Measurements from ENCODE around the gene PDF. TPM values are rescaled to one million over a fixed set of nuclear protein-coding genes. Genes with fewer than 3 reads are reported as not detected.
"Not testable (repeated sequence)": the region's sequence is repeated elsewhere in the genome, so short reads cannot be mapped to it uniquely, and the experiment has no call there.

Gene PDF, protein sequence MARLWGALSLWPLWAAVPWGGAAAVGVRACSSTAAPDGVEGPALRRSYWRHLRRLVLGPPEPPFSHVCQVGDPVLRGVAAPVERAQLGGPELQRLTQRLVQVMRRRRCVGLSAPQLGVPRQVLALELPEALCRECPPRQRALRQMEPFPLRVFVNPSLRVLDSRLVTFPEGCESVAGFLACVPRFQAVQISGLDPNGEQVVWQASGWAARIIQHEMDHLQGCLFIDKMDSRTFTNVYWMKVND
- 14.8 TPM for total RNA-seq

DNA sequence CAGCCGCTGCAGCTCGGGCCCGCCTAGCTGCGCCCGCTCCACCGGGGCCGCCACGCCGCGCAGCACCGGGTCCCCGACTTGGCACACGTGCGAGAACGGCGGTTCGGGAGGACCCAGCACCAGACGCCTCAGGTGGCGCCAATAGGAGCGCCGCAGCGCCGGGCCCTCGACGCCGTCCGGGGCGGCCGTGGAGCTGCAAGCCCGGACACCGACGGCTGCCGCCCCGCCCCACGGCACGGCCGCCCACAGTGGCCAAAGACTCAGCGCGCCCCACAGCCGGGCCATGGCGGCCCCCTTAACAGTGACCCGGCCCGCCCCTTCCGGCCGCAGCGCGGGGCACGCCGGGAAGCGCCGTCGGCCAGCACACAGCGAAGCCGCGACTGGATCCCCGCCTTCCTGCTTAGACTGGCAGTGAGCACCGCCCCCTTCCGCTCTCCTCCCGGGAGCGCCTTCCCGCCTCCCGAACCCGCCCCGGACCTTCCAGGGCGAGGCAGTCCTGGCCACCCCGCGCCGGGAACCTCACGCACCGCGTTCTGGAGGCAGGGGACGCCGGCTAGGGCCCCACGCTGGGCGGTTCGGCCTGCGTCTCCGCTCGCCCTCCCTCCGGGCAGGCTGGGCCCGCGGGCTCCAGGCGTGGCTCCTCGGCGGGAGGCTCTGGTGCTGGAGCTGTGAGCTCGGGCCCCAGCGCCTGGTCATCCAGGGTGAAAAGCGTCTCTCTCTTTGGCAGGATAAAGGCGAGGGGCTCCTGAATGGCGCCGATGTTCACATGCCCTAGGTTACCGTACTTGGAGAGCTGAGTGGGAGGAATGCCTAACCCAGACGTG is at the start of gene PDF:
Gene PDF (minus strand): TSS at position 303 of the 824 bp plus-strand sequence. CDS start 18 bp downstream, at position 285.
- peak; percentile 64 to 85 (median 67) for DNase-seq (ENCODE audit: low read depth in 2 of 3, low spot score in 2 of 3)

DNA sequence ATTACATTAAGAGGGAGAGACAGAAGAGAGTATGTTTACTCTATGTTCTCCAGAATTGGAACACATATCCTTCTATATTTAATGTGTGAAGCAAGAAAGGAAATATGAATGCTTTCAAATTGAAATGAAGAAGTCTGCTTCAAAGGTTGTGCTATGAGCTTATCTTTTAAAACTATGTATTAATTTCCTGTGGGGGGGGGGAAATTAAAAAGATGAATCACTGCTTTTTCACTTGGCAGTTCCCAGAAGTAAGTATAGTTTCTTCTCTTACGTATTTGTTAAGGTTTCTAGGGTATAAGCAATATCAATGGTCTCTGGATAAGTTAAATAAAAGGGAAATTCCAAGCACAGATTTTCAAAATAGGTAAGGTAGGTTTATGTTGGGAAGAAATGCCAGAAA is 48.4 kb upstream of the PDF start:
- no peak for DNase-seq (ENCODE audit: low read depth in 2 of 3, low spot score in 2 of 3)

DNA sequence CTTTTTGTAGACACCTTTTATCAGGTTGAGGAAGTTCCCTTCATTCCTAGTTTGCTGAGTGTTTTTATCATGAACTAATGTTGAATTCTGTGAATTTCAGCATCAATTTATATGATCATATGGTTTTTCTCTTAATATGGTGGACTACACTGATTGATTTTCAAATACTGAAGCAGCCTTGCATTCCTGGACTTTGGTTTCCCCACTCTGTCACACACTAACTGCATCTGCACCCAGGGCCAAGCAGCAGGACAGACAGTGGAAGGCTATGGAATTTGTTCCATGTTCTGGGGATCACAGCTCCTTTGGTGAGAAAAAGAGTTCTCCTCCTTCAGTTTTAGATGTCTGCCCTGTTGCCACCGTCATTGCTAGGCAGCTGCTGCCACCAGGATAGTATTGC is 47.6 kb upstream of the PDF start:
- no peak for DNase-seq (ENCODE audit: low read depth in 2 of 3, low spot score in 2 of 3)

DNA sequence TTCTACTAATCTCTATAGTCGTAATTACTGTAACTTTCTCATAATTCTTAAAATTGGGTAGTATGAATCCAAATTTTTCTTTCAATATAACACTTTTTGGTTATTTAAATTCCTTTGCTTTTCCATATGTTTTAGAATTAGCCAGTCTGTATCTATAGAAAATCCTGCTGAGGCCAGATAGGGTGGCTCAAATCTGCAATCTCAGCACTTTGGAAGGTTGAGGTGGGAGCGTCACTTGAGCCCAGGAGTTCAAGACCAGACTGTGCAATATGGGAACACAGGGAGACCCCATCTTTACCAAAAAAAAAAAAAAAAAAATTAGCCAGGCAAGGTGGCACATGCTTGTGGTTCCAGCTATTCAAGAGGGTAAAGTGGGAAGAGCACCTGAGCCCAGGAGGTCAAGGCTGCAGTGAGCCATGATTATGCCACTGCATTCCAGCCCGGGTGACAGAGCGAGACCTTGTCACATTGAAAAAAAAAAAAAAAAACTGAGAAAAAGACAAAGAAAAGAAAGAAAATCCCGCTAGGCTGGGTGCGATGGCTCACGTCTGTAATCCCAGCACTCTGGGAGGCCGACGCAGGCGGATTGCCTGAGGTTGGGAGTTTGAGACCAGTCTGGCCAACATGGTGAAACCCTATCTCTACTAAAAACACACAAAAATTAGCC is 46.1 kb upstream of the PDF start:
- no peak for DNase-seq (ENCODE audit: low read depth in 2 of 3, low spot score in 2 of 3)

DNA sequence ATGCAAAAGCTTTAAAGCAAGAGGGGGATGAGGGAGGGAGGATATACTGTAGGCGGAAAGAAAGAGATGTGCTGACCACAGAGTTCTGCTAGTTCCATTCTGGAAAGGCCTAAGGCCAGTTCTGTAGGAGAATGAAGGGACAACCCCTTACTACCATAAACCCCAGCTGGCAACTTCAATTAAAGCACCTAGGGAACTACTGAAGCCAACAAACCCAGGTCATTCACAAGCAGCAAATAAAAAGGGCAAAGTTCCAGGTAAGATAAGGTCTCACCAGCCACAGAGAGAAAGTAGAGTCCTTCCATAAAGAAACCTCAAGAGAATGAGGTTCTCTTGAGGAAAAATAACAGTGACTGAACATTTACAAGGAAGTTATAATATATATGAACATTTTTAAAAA is 42.6 kb upstream of the PDF start:
- no peak for DNase-seq (ENCODE audit: low read depth in 2 of 3, low spot score in 2 of 3)

DNA sequence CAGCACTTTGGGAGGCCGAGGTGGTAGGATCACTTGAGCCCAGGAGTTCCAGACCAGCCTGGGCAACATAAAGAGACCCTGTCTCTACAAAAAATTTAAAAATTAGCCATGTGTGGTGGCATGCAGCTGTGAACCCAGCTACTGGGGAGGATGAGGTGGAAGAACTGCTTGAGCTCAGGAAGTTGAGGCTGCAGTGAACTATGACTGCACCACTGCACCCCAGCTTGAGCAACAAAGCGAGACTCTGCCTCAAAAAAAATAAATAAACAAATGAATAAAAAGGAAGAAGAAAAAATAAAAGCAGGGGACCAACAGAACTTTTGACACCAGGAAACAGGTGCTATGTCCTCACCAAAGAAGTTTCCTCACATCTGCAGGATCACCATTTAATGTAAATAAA is 41.2 kb upstream of the PDF start:
- no peak for DNase-seq (ENCODE audit: low read depth in 2 of 3, low spot score in 2 of 3)

DNA sequence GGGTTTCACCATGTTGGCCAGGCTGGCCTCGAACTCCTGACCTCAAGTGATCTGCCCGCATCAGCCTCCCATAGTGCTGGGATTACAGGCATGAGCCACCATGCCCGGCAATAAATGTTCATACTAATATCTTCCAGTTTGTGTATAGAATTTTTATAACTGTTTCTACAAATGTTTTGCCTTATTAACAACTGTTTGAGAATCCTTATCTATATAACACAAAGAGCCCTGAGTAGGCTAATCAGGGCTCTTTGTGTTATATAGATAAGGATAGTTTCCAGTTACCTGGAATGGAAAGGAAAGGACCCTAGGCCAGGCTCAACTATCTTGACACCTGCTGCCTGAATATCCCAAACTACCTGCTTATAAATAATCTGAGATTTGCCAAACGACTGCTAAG is 38.5 kb upstream of the PDF start:
- no peak for DNase-seq (ENCODE audit: low read depth in 2 of 3, low spot score in 2 of 3)

DNA sequence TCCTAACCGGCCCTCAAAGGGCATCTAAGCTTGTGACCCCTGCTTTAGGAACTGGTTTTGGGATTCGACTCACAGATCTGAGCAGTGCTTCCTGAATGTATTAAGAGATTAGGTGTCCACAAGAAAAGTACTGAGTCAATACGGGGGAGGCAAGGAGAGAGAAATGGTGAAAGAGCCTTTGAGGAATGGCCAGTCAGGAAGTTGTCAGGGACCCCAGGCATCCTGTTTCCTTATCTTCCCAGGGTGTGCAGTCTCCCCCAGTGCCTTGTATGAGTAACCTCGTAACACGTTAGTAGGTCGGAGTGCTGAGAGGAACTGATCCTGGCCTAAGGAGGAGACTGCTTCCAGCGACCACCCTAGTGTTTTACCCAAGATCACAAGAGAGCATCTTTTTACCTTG is 37.6 kb upstream of the PDF start:
- DNase-seq (ENCODE audit: low read depth in 2 of 3, low spot score in 2 of 3) = no peak

DNA sequence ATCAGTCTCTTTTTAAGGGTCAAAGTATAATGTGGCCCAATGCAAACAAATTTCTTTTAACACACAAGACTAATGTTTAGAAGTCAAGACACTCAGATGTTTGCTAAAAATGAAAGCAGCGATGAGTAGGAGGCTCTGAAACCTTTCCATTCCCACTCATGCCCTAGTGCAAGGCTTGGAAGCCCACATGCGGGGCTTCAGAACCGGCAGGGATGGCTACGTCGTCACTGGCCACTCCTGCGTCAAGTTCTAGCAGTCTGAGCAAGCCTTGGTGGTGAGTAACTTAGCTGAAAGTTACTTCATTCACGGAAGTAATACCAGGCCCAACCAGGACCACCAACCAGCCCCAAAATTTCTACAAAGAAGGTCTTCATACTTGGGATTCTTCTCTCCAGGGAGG is 36.0 kb upstream of the PDF start:
- no peak for DNase-seq (ENCODE audit: low read depth in 2 of 3, low spot score in 2 of 3)

DNA sequence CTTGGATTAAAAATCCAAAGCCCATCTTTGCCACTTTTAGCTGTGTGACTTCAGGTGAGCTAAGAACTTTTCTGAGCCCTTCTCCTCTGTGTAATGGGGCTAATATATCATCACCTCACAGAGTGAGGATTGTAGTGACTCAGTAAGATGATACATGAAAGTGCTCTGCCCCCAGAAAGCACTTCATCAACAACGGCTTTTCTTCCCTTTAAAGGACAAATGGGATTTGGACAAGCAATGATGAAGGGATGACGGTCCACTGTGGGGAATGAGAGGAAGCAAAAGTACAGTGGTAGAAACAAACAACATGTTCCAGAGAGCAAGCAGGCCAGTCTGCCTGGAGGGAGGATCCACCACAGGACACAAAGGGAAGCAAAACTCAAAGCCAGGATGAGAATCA is 35.5 kb upstream of the PDF start:
- no peak for DNase-seq (ENCODE audit: low read depth in 2 of 3, low spot score in 2 of 3)

DNA sequence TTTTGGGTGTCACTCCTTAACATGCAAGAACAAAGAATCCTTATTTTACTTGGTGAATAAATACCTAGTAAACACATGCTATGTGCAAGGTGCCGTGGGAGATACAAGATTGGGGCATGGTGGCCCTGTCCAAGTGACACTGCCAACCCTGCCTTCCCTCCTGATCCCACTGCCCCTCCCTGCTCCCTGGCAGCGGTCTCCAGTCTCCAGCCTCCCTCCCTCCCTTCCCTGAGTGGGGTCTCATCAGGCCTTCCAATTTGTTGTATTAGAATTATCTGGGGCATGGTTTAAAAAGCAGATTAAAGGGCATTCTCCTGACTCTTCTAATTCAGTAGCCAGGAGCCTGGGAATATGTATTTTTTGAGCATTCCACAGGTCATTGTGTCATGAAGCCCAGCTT is 33.7 kb upstream of the PDF start:
- no peak for DNase-seq (ENCODE audit: low read depth in 2 of 3, low spot score in 2 of 3)

DNA sequence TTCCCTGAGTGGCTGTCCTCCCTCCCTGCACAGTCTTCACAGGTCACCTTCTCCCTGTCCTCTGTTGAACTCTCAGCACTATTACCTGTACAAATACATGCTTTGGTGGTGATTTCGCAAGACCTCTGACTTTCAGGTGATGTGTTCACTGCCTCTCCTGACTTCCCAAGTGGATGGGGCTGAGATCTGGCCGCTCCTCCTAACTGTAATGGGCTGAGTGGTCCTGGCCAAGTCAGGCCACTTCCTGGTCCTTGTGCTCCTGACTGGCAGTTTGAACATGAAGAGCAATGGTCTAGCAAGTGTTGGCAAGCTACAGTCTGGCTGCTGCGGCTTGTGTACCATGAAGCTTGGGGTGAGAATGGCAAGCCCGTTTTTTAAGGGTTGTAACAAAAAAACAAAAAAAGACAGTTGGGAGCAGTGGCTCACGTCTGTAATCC is 32.9 kb upstream of the PDF start:
- DNase-seq (ENCODE audit: low read depth in 2 of 3, low spot score in 2 of 3) = no peak

DNA sequence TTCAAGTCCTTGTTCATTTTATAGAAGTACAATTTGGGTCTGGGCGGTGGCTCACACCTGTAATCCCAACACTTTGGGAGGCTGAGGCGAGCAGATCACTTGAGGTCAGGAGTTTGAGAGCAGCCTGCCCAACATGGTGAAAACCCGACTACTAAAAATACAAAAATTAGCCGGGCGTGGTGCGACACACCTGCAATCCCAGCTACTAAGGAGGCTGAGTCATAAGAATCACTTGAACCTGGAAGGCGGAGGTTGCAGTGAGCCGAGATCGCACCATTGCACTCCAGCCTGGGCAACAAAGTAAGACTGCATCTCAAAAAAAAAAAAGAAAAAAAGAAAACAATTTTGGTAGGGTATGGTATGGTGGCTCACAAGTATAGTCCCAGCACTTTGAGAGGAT is 29.7 kb upstream of the PDF start:
- DNase-seq (ENCODE audit: low read depth in 2 of 3, low spot score in 2 of 3) = not testable (repeated sequence)

DNA sequence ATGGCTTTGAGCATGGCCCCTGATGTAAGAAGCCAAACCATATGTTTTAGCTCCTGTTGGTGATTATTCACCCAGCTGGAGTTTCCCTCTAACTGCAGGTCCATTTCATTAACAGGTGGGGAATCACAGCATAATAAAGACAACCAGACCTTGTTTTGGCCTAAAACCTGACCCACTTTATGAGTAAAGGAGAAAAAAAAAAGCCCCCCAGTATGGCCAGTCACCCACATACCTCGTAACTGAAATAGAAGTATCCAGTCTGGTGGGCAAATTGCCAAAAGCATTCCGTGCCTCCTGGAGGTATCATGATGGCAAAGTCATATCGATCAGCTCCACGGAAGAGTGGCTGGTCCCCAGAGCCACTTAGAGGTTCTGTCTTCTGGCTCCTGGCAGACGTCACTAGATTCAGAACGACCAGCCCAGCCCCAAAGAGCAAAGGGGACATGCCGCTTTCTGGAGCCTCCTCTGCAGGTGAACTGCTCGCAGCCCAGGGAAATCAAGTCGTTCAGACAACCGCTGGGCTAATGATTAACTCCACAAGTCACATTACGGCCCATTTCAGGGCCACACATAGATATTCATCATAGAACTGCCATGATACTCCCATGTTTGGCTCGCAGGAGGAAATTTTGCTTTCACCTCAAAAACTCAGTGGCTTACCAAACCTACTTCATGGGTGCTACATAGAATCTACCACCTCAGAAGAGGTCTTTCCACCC is 21.1 kb upstream of the PDF start, which contains the start of gene TMED6:
Gene TMED6 (minus strand): TSS at position 478 of the 719 bp plus-strand sequence. CDS start 33 bp downstream, at position 445.
- DNase-seq (ENCODE audit: low read depth in 2 of 3, low spot score in 2 of 3) = no peak

DNA sequence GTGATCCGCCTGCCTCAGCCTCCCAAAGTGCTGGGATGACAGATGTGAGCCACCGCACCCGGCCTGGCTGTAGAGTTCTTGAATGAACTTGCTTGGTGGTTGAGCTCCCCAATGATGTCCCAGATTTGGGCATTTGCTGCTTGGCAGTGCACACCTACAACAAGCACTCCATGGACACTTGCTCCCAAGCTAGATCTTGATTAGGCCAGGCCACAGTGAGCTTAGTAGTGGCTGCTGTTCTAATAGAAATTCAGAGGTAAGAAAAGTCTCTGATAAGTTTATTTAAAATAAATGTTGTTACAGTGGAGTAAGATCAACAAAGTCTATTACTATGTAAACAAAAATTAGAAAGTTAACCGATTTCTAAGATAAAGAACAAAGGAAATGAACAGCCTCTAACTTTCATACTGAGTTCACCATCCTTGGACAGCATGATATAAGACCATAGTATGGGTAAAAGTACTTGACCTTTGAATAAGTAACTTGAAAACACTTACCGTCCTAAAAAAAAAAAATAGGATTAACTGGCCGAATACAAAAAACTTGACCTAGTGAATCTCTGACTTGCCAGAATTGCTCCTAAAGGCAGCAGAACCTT is 20.2 kb upstream of the PDF start:
- DNase-seq (ENCODE audit: low read depth in 2 of 3, low spot score in 2 of 3) = no peak

DNA sequence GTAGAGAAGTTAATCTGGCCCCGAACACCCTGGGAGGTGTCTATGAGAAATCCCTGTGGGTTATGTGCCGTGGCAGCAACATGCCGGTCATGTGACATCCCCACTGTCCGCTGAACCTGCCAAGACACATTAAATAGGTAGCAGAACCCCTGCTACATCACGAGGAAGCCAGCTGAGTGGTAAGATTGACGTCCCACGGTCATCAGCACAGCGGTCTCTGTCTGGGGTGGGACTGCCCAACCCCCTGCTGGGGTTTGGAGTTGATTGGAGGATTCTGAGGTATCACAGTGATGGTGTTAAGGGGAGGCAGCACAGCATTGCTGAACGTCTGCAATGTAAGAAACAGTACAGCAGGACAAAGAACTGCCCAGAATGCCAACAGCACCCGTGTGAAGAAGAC is 19.1 kb upstream of the PDF start:
- no peak for DNase-seq (ENCODE audit: low read depth in 2 of 3, low spot score in 2 of 3)

DNA sequence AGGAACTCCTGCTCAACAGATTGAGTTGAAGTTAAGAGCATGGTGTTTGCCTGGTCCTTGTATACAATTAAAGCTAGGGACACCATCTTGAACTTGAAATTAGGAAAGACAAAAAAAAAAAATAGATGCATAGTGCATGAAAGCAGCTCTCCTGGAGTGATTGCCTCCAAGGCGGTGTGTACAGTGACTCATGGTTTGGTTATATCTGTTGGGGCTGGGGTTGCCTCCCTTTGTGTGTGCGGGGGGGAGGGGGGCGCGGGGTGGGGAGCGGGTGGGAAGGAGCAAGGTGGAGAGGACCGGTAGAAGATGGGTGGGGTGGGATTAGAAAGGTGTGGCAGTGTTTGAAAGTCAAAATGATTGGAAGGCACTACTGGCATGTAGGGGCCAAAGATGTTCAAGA is 17.8 kb upstream of the PDF start:
- no peak for DNase-seq (ENCODE audit: low read depth in 2 of 3, low spot score in 2 of 3)

DNA sequence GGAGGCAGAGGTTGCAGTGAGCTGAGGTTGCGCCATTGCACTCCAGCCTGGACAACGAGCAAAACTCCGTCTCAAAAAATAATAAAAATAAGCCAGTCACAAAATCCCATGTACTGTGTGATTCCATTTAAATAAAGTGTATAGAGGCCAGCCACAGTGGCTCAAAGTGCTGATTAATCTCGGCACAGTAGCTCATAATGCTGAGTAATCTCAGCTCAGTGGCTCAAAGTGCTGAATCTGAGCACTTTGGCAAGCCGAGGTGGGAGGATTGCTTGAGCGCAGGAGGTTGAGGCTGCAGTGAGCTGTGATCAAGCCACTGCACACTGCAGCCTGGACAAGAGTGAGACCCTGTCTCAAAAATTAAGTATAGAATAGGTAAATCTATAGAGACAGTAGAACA is 16.3 kb upstream of the PDF start:
- DNase-seq (ENCODE audit: low read depth in 2 of 3, low spot score in 2 of 3) = no peak

DNA sequence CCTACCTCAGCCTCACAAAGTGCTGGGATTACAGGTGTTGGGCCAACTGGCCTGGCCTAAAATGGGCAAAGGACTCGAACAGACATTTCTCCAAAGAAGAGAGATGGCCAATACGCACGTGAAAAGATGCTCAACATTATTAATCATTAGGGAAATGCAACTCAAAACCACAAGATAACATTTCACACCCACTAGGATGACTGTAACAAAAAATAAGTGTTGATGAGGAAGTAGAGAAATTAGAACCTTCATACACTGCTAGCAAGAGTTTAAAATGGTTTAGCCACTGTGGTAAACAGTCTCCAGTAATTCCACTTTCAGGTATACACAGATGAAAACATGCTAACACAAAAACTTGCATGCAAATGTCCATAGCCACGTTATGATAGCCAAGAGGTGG is 15.5 kb upstream of the PDF start:
- peak in 1 of 3 donors; percentile 21 for DNase-seq (ENCODE audit: low read depth in 2 of 3, low spot score in 2 of 3)

DNA sequence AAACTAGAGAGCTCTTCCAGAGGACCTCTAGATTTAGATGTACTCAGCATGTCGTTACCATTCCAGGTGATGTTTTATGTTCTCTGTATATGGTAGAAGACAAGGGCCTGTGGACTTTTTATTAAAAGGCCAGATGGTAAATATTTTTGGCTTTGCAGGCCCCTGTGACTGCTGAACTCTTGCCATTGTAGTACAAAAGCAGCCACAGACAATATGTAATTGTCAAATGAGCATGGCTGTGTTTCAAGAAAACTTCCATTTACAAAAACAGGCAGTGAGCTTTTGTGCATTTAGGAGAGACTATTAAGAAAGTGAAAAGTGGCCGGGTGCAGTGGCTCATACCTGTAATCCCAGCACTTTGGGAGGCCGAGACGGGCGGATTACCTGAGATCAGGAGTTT is 13.8 kb upstream of the PDF start:
- DNase-seq (ENCODE audit: low read depth in 2 of 3, low spot score in 2 of 3) = no peak

Measured in hematopoietic multipotent progenitor cell (in vitro differentiated cells).